Endothelial cell of umbilical vein (primary cell): Measurements from ENCODE around the gene TMEM191B. TPM values are rescaled to one million over a fixed set of nuclear protein-coding genes. Genes with fewer than 3 reads are reported as not detected.
"Not testable (repeated sequence)": the region's sequence is repeated elsewhere in the genome, so short reads cannot be mapped to it uniquely, and the experiment has no call there.

ENCODE experiments used
- BruUV-seq: library from RNA; stranded (reverse); fragments of 400-500 nt; replicated peaks from 2 replicates; lab custom pipeline; 2021; lab: Mats Ljungman, UMichigan
- CTCF ChIA-PET: fragments of 300-600, 350-600 bp; sonication (Branson Sonifier 250); formaldehyde crosslinking; loops from one replicate; lab custom pipeline; 2021; ENCODE audit warnings: antibody characterized with exemption, inconsistent platforms; lab: Charles Lee
- POLR2A ChIA-PET: fragments of 300-600, 350-600 bp; sonication (Branson Sonifier 250); formaldehyde crosslinking; loops from one replicate; lab custom pipeline; 2021; ENCODE audit warnings: antibody characterized with exemption, inconsistent platforms; lab: Charles Lee
- DNase-seq: peaks from one replicate; pipeline ENCODE4 v3.0.0-alpha.2; 2011; ENCODE audit warnings: low read depth, low spot score
- FAIRE-seq: peaks from 2 replicates; lab custom pipeline; 2011; peaks lifted over from hg19 to GRCh38; lab: Jason Lieb, UNC
- H2AFZ ChIP-seq: 2 replicates; pipeline ENCODE4 v1.6.0; 2012; ENCODE audit warnings: low read depth, low read length, control low read depth, inconsistent platforms
- H3K27ac ChIP-seq: 2 replicates; pipeline ENCODE4 v1.5.1; 2011; ENCODE audit warnings: low read depth, mild to moderate bottlenecking, control low read depth, low read length, moderate library complexity; ENCODE audit not compliant: insufficient read depth
- H3K27me3 ChIP-seq, 2 experiments: 2 replicates each; pipeline versions ENCODE4 v1.6.0 to v1.6.1; 2011; ENCODE audit warnings: low read length in 2 of 2, mixed read lengths in 1 of 2; ENCODE audit not compliant: control insufficient read depth in 2 of 2, insufficient read depth in 2 of 2
- H3K36me3 ChIP-seq, 2 experiments: 2 replicates in 1 of 2; 3 replicates in 1 of 2; pipeline ENCODE4 v1.5.1; 2011; ENCODE audit warnings: low read length in 2 of 2, mild to moderate bottlenecking in 1 of 2, moderate library complexity in 1 of 2; ENCODE audit not compliant: control insufficient read depth in 2 of 2, insufficient read depth in 2 of 2; ENCODE audit errors: extremely low read depth in 1 of 2
- H3K4me1 ChIP-seq: 3 replicates; pipeline ENCODE4 v1.5.1; 2011; ENCODE audit warnings: mild to moderate bottlenecking, low read length; ENCODE audit not compliant: control insufficient read depth, insufficient read depth; ENCODE audit errors: extremely low read depth
- H3K4me2 ChIP-seq: 2 replicates; pipeline ENCODE4 v1.6.1; 2011; ENCODE audit warnings: low read length, control low read depth, mixed read lengths; ENCODE audit not compliant: insufficient read depth
- H3K4me3 ChIP-seq, 3 experiments: fragments of 200-600 bp in 1 of 3; sonication (generic), shearing (Covaris generic) in 1 of 3; replicated peaks in 1 of 3; 2 replicates each; pipeline ENCODE4 v1.5.1; 2011 to 2016; ENCODE audit warnings: control low read depth in 3 of 3, low read length in 3 of 3, mild to moderate bottlenecking in 2 of 3, inconsistent platforms in 1 of 3, low read depth in 1 of 3, moderate library complexity in 1 of 3; ENCODE audit not compliant: insufficient read depth in 1 of 3
- H3K79me2 ChIP-seq: 2 replicates; pipeline ENCODE4 v1.6.0; 2012; ENCODE audit warnings: low read length, inconsistent platforms; ENCODE audit not compliant: control insufficient read depth, insufficient read depth
- H3K9ac ChIP-seq: replicated peaks from 2 replicates; pipeline ENCODE3; 2011; ENCODE audit warnings: low read length, control low read depth; ENCODE audit not compliant: insufficient read depth; ENCODE audit errors: extremely low read depth
- H3K9me1 ChIP-seq: replicated peaks from 3 replicates; pipeline ENCODE4 v1.6.0; 2011; ENCODE audit warnings: mild to moderate bottlenecking, low read length; ENCODE audit not compliant: control insufficient read depth, insufficient read depth; ENCODE audit errors: extremely low read depth
- H3K9me3 ChIP-seq: replicated peaks from 2 replicates; pipeline ENCODE4 v1.5.1; 2012; ENCODE audit warnings: low read length, inconsistent platforms; ENCODE audit not compliant: control insufficient read depth, insufficient read depth
- H4K20me1 ChIP-seq: replicated peaks from 2 replicates; pipeline ENCODE3; 2011; ENCODE audit warnings: mild to moderate bottlenecking, low read length; ENCODE audit not compliant: control insufficient read depth, insufficient read depth; ENCODE audit errors: extremely low read depth
- dilution Hi-C: fragments of 300-500 bp; cut with MboI; formaldehyde crosslinking; loops from one replicate; pipeline ENCODE4 v1.15.0; 2019; ENCODE audit warnings: low sequenced_read_pairs; ENCODE audit not compliant: extremely low pct_ligation_motif_present
- intact Hi-C: fragments of 100-400 bp; cut with micrococcal nuclease; formaldehyde crosslinking; loops from one replicate; pipeline ENCODE4 v1.10.0; 2022
- polyA plus RNA-seq, 4 experiments: library from polyadenylated mRNA; depleted of rRNA in 3 of 4; stranded (reverse) in 3 of 4; unstranded in 1 of 4; fragments of >200 nt; gene quantifications; 2 replicates each; pipeline versions ENCODE4 v1.2.1 to v1.2.3, GENCODE V29; 2011 to 2012; ENCODE audit warnings: missing spikeins in 1 of 4
- total RNA-seq: library from RNA; stranded (reverse); gene quantifications from 2 replicates; pipeline ENCODE4 v1.2.3, GENCODE V29; 2021

The TMEM191B gene
- total and polyA plus RNA-seq, 2 donors (not counting 3 experiments of a cell fraction or from before 2014, with no cell fraction given), result 0.33 TPM; not detected in 1

GRCh38 chr22:18534315-18534714, 6.7 kb downstream of the TMEM191B start:
- intact Hi-C loops, H3K9me3 ChIP-seq, H3K4me2 ChIP-seq, CTCF ChIA-PET, H3K79me2 ChIP-seq, H3K9me1 ChIP-seq, H2AFZ ChIP-seq, BruUV-seq, H4K20me1 ChIP-seq, H3K4me3 ChIP-seq, FAIRE-seq, dilution Hi-C loops, H3K9ac ChIP-seq, H3K27me3 ChIP-seq, H3K4me1 ChIP-seq, H3K27ac ChIP-seq, H3K36me3 ChIP-seq, POLR2A ChIA-PET, DNase-seq: not testable (repeated sequence)

GRCh38 chr22:18539994-18540393, 12.4 kb downstream of the TMEM191B start:
- POLR2A ChIA-PET, intact Hi-C loops, DNase-seq, BruUV-seq, dilution Hi-C loops, H2AFZ ChIP-seq, H3K4me2 ChIP-seq, H3K27me3 ChIP-seq, H3K9ac ChIP-seq, H3K27ac ChIP-seq, CTCF ChIA-PET, H3K79me2 ChIP-seq, H3K9me1 ChIP-seq, H3K36me3 ChIP-seq, FAIRE-seq, H3K4me1 ChIP-seq, H3K9me3 ChIP-seq, H4K20me1 ChIP-seq, H3K4me3 ChIP-seq: not testable (repeated sequence)

GRCh38 chr22:18543400-18543799, 15.8 kb downstream of the TMEM191B start:
- H3K9me3 ChIP-seq, H3K36me3 ChIP-seq, H3K4me3 ChIP-seq, BruUV-seq, H3K27me3 ChIP-seq, H3K9ac ChIP-seq, FAIRE-seq, H3K4me1 ChIP-seq, H3K4me2 ChIP-seq, DNase-seq, CTCF ChIA-PET, H4K20me1 ChIP-seq, H3K9me1 ChIP-seq, H2AFZ ChIP-seq, POLR2A ChIA-PET, intact Hi-C loops, dilution Hi-C loops, H3K27ac ChIP-seq, H3K79me2 ChIP-seq: not testable (repeated sequence)

GRCh38 chr22:18544615-18545014, 17.0 kb downstream of the TMEM191B start:
- H3K79me2 ChIP-seq, H3K9ac ChIP-seq, DNase-seq, H2AFZ ChIP-seq, H3K4me2 ChIP-seq, H3K36me3 ChIP-seq, H3K4me1 ChIP-seq, H3K4me3 ChIP-seq, H3K9me3 ChIP-seq, CTCF ChIA-PET, intact Hi-C loops, POLR2A ChIA-PET, BruUV-seq, H3K27me3 ChIP-seq, FAIRE-seq, dilution Hi-C loops, H3K9me1 ChIP-seq, H4K20me1 ChIP-seq, H3K27ac ChIP-seq: not testable (repeated sequence)
